Stimulated activated naive B cell treated with anti-CD40 and anti-IgM and Interleukin-4, amounts not matched to agents 10 μg/mL and 1 μg/mL and 100 μg/mL, for 72 hours (primary cell): ENCODE data around the gene SKAP1.
"Not testable (repeated sequence)": the region's sequence is repeated elsewhere in the genome, so short reads cannot be mapped to it uniquely, and the experiment has no call there.

ENCODE experiments used
- ATAC-seq, 2 donors: fragments of 150-1000 bp; cut with Tn5 transposase; replicated peaks; 2 replicates each; pipeline ENCODE4 v1.10.0; 2021; ENCODE audit warnings: moderate library complexity in 1 of 2
- DNase-seq: peaks from one replicate; pipeline ENCODE4 v3.0.0; 2021
- H3K27ac Mint-ChIP-seq: one replicate; pipeline ENCODE4 v1.8.0; 2022; ENCODE audit warnings: mild to moderate bottlenecking, mixed read lengths
- H3K27me3 Mint-ChIP-seq, 2 donors: one replicate each; pipeline ENCODE4 v1.8.0; 2022; ENCODE audit warnings: mixed read lengths in 2 of 2
- H3K36me3 Mint-ChIP-seq, 2 donors: one replicate each; pipeline ENCODE4 v1.8.0; 2022; ENCODE audit warnings: mixed read lengths in 2 of 2, mild to moderate bottlenecking in 1 of 2
- H3K4me1 Mint-ChIP-seq, 2 donors: one replicate each; pipeline ENCODE4 v1.8.0; 2022; ENCODE audit warnings: mixed read lengths in 2 of 2, mild to moderate bottlenecking in 1 of 2
- H3K4me3 Mint-ChIP-seq, 2 donors: one replicate each; pipeline ENCODE4 v1.8.0; 2022; ENCODE audit warnings: mild to moderate bottlenecking in 2 of 2, mixed read lengths in 2 of 2, moderate library complexity in 1 of 2
- H3K9me3 Mint-ChIP-seq, 2 donors: one replicate each; pipeline ENCODE4 v1.8.0; 2022; ENCODE audit warnings: mixed read lengths in 2 of 2, mild to moderate bottlenecking in 1 of 2

The SKAP1 gene

DNA sequence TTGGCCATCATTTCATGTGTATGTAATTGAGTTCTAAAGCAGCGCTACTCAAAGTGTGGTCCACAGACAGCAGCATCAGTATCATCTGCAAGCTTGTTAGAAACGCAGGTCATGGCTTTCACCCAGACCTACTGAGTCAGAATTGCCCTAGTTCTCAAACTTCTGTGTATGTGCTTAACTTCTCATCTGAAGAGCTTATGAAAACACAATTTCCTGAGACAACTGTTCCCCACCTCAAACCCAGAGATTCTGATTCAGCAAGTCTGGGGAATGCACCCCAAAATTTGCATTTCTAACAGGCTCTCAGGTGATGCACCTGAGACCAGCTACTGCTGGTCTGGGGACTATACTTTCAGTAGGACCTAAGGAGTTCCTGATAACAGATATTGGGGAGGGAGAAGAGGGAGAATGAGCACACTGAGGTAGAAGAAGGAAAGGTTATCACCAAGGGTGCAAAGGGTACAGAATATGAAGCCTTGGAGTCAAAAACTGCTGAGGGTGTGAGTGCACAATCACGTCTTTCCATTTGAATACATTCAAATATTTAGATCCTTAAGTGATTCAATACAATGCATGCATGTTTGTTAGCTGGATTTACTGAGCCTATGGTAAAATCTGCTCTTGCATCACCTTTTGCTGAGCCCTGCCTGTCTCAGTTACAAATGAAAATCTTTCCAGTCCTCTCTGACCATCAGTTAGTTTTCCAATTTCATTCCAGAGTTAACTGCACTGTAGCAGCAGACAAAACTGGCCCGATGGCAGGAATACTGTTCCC lies 29.2 kb upstream of the SKAP1 start:
- no peak overlapping the region for H3K4me3 Mint-ChIP-seq

GRCh38 chr17:48457080-48457836 lies 27.2 kb upstream of the SKAP1 start:
- H3K36me3 Mint-ChIP-seq: no peaks in the 10 kb centered on the region
- H3K27me3 Mint-ChIP-seq: peaks cover 11 to 14% of the 10 kb centered on the region in 2 donors
- DNase-seq (peak; percentile 62), ATAC-seq (peak; percentile 94)
- H3K4me3 Mint-ChIP-seq: peak overlapping the region; percentile 5 to 51
- H3K27ac Mint-ChIP-seq: no peak overlapping the region
- peaks cover 0 to 1% of the 10 kb centered on the region in 2 donors for H3K9me3 Mint-ChIP-seq
- H3K4me1 Mint-ChIP-seq: peaks cover 29 to 39% of the 10 kb centered on the region in 2 donors

More for the DNA sequence above, 29.2 kb upstream of the SKAP1 start:
- DNase-seq (no peak), ATAC-seq (peak in 1 of 2 donors; percentile 4)
- peaks cover 18 to 30% of the 10 kb centered on the region in 2 donors for H3K4me1 Mint-ChIP-seq
- H3K36me3 Mint-ChIP-seq: no peaks in the 10 kb centered on the region
- peaks cover 0 to 1% of the 10 kb centered on the region in 2 donors for H3K9me3 Mint-ChIP-seq
- peaks cover 19 to 20% of the 10 kb centered on the region in 2 donors for H3K27me3 Mint-ChIP-seq
- no peak overlapping the region for H3K27ac Mint-ChIP-seq

GRCh38 chr17:48456589-48456988 lies 26.6 kb upstream of the SKAP1 start:
- Mint-ChIP-seq H3K27ac (peak overlapping the region; percentile 2), H3K27me3 (peaks cover 9 to 14% of the 10 kb centered on the region in 2 donors), H3K9me3 (peaks cover 0 to 1% of the 10 kb centered on the region in 2 donors), H3K36me3 (no peaks in the 10 kb centered on the region), H3K4me3 (peak overlapping the region; percentile 44 to 47), H3K4me1 (peaks cover 31 to 44% of the 10 kb centered on the region in 2 donors)
- DNase-seq (no peak), ATAC-seq (peak; percentile 48 to 56)

- Mint-ChIP-seq H3K4me1 (peaks cover 36 to 51% of the 10 kb centered on the region in 2 donors), H3K9me3 (peaks cover 0 to 1% of the 10 kb centered on the region in 2 donors), H3K27ac (no peak overlapping the region), H3K4me3 (no peak overlapping the region), H3K36me3 (no peaks in the 10 kb centered on the region), H3K27me3 (peaks cover 9 to 14% of the 10 kb centered on the region in 2 donors)
- DNase-seq (no peak), ATAC-seq (no peak)
Measured at GRCh38 chr17:48455791-48456190, 25.8 kb upstream of the SKAP1 start.

GRCh38 chr17:48453447-48453846 lies 23.4 kb upstream of the SKAP1 start:
- Mint-ChIP-seq H3K4me3 (peak overlapping the region in 1 of 2 donors; percentile 21), H3K27me3 (peaks cover 9 to 10% of the 10 kb centered on the region in 2 donors), H3K36me3 (peaks cover 0 to 3% of the 10 kb centered on the region in 2 donors), H3K4me1 (peaks cover 44 to 61% of the 10 kb centered on the region in 2 donors), H3K27ac (peak overlapping the region; percentile 75), H3K9me3 (peaks cover 0 to 1% of the 10 kb centered on the region in 2 donors)
- DNase-seq: no peak
- ATAC-seq: no peak

DNA sequence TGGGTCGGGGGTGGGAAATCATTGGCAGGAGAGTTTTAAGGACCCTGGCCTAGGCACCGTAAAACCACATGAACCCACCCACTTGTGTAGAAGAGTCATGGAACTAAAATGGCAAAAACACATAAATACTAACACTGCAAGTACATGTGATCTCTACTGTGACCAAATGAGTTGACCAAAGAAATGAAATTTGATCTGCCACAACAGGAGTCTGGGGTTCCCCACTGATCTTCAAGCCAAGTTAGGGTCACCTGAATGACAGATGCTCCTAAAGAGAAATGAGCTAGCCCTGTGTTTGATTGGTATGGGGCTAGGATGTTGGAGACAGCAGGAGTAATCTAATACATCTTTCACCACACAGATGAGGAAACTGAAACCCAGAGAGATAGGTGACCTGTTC lies 21.5 kb upstream of the SKAP1 start:
- peaks cover 0 to 3% of the 10 kb centered on the region in 2 donors for H3K36me3 Mint-ChIP-seq
- peaks cover 35 to 49% of the 10 kb centered on the region in 2 donors for H3K4me1 Mint-ChIP-seq
- DNase-seq (no peak), ATAC-seq (peak; percentile 47 to 49)
- H3K27me3 Mint-ChIP-seq: peaks cover 2 to 5% of the 10 kb centered on the region in 2 donors
- peaks cover 0 to 1% of the 10 kb centered on the region in 2 donors for H3K9me3 Mint-ChIP-seq
- H3K4me3 Mint-ChIP-seq: no peak overlapping the region
- no peak overlapping the region for H3K27ac Mint-ChIP-seq

GRCh38 chr17:48449335-48449734 lies 19.3 kb upstream of the SKAP1 start:
- not testable (repeated sequence) for H3K9me3 Mint-ChIP-seq, H3K27ac Mint-ChIP-seq, ATAC-seq, DNase-seq, H3K36me3 Mint-ChIP-seq, H3K4me3 Mint-ChIP-seq
- H3K27me3 Mint-ChIP-seq: peaks cover 0 to 14% of the 10 kb centered on the region in 2 donors
- H3K4me1 Mint-ChIP-seq: peaks cover 38 to 66% of the 10 kb centered on the region in 2 donors

GRCh38 chr17:48445248-48445620 lies 15.2 kb upstream of the SKAP1 start:
- Mint-ChIP-seq H3K27ac (no peak overlapping the region), H3K4me1 (peaks cover 42 to 72% of the 10 kb centered on the region in 2 donors), H3K4me3 (peak overlapping the region in 1 of 2 donors; percentile 31), H3K9me3 (peaks cover 8 to 9% of the 10 kb centered on the region in 2 donors), H3K36me3 (peaks cover 9 to 12% of the 10 kb centered on the region in 2 donors), H3K27me3 (peaks cover 0 to 9% of the 10 kb centered on the region in 2 donors)
- peak; percentile 61 to 72 for ATAC-seq
- DNase-seq: peak; percentile 31

GRCh38 chr17:48444516-48445247 lies 14.7 kb upstream of the SKAP1 start:
- Mint-ChIP-seq H3K27me3 (peaks cover 0 to 9% of the 10 kb centered on the region in 2 donors), H3K4me1 (peaks cover 45 to 72% of the 10 kb centered on the region in 2 donors), H3K4me3 (peak overlapping the region; percentile 31 to 66), H3K36me3 (peaks cover 9 to 12% of the 10 kb centered on the region in 2 donors), H3K9me3 (peaks cover 8 to 9% of the 10 kb centered on the region in 2 donors), H3K27ac (peak overlapping the region; percentile 5)
- DNase-seq (no peak), ATAC-seq (peak; percentile 4 to 10)

DNA sequence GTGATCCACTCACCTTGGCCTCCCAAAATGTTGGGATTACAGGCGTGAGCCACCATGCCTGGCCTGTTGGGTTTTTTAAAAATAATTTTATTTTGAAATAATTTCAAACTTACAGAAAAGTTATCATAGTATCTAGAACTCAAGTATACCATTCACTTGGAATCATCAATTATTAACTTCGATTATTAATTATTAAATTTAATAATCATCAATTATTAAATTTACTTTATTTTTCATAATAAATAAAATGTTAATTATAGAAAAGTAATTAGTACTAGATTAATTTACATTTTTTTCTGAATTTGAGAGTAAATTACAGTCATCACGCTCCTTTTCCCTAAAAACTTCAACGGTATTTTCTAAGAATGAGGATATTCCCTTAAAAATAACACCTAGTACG lies 13.7 kb upstream of the SKAP1 start:
- H3K4me3 Mint-ChIP-seq: no peak overlapping the region
- peaks cover 0 to 9% of the 10 kb centered on the region in 2 donors for H3K27me3 Mint-ChIP-seq
- no peak overlapping the region for H3K27ac Mint-ChIP-seq
- H3K9me3 Mint-ChIP-seq: peaks cover 8 to 9% of the 10 kb centered on the region in 2 donors
- ATAC-seq (no peak), DNase-seq (no peak)
- peaks cover 49 to 77% of the 10 kb centered on the region in 2 donors for H3K4me1 Mint-ChIP-seq
- peaks cover 9% of the 10 kb centered on the region in 2 donors for H3K36me3 Mint-ChIP-seq

DNA sequence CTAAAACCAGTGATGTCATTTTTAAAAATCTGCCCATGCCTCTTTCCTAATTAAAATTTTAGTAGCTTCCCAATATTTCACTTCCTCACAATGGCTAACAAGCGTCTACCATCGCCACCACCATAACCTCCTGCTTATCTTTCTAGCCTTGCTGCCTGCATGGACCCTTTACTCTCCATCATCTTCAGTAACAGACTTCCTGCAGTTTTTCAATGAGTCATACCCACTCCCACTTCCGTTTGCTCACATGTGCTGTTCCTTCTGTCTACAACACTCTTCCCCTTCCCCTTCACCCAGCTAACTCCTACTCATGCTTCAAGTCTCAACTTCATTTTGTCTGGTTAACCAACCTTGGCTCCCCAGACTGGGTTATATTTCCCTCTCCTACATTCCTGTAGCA lies 12.8 kb upstream of the SKAP1 start:
- ATAC-seq (no peak), DNase-seq (no peak)
- Mint-ChIP-seq H3K36me3 (peaks cover 9% of the 10 kb centered on the region in 2 donors), H3K4me3 (peak overlapping the region in 1 of 2 donors; percentile 33), H3K4me1 (peaks cover 54 to 86% of the 10 kb centered on the region in 2 donors), H3K27me3 (peaks cover 0 to 13% of the 10 kb centered on the region in 2 donors), H3K9me3 (peaks cover 8 to 9% of the 10 kb centered on the region in 2 donors), H3K27ac (peak overlapping the region; percentile 52)

DNA sequence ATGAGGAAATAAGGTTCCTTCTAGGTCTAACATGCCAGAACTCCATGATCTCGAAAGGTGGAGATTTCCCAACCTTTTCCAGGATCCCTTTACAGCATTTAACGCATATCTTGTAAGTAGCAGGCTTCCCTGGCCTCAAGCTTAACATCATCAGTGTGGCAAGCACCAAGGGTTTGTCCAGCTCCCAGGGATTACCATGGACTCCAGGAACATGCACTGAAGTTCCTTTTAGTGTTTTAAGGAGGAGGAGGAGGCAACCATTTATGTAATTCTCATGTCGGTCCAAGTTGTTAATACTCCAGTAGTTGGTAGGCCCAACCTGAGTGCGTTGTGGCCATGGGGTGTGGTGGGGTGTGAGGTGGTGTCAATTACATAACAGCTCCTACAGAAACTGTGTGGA lies 11.8 kb upstream of the SKAP1 start:
- peaks cover 3 to 17% of the 10 kb centered on the region in 2 donors for H3K27me3 Mint-ChIP-seq
- H3K27ac Mint-ChIP-seq: peak overlapping the region; percentile 97
- H3K4me3 Mint-ChIP-seq: no peak overlapping the region
- peaks cover 9% of the 10 kb centered on the region in 2 donors for H3K36me3 Mint-ChIP-seq
- peaks cover 8 to 9% of the 10 kb centered on the region in 2 donors for H3K9me3 Mint-ChIP-seq
- ATAC-seq (no peak), DNase-seq (no peak)
- H3K4me1 Mint-ChIP-seq: peaks cover 57 to 91% of the 10 kb centered on the region in 2 donors

DNA sequence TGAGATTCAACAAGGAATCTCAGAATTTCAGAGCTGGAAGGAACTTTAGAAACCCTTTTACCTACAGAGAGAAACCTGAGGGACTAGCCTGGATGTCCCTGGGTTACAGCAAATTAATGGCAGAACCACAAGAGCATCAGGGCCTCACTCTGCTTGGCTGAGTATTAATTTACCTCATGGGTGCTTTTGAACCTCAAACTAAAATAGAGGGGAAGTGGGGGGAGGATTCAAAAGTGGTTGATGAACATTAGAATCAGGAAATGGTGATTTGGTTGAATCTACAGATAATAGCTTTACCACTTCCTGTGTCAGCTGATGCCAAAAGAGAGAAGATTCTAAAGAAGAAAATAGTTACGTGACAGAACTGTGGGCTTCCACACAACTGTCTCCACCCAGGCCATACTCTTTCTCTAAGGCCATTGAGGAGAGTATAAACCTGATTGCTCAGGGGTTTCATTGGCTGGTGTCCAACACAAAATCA lies 11.3 kb upstream of the SKAP1 start:
- Mint-ChIP-seq H3K27ac (peak overlapping the region; percentile 97), H3K27me3 (peaks cover 9 to 21% of the 10 kb centered on the region in 2 donors), H3K9me3 (peaks cover 8 to 14% of the 10 kb centered on the region in 2 donors), H3K36me3 (peaks cover 9% of the 10 kb centered on the region in 2 donors), H3K4me3 (peak overlapping the region; percentile 18 to 23), H3K4me1 (peaks cover 63 to 92% of the 10 kb centered on the region in 2 donors)
- DNase-seq (peak; percentile 44), ATAC-seq (peak; percentile 73 to 74)
